ENCODE results near the gene ZSWIM3.

ZSWIM3 gene

DNA sequence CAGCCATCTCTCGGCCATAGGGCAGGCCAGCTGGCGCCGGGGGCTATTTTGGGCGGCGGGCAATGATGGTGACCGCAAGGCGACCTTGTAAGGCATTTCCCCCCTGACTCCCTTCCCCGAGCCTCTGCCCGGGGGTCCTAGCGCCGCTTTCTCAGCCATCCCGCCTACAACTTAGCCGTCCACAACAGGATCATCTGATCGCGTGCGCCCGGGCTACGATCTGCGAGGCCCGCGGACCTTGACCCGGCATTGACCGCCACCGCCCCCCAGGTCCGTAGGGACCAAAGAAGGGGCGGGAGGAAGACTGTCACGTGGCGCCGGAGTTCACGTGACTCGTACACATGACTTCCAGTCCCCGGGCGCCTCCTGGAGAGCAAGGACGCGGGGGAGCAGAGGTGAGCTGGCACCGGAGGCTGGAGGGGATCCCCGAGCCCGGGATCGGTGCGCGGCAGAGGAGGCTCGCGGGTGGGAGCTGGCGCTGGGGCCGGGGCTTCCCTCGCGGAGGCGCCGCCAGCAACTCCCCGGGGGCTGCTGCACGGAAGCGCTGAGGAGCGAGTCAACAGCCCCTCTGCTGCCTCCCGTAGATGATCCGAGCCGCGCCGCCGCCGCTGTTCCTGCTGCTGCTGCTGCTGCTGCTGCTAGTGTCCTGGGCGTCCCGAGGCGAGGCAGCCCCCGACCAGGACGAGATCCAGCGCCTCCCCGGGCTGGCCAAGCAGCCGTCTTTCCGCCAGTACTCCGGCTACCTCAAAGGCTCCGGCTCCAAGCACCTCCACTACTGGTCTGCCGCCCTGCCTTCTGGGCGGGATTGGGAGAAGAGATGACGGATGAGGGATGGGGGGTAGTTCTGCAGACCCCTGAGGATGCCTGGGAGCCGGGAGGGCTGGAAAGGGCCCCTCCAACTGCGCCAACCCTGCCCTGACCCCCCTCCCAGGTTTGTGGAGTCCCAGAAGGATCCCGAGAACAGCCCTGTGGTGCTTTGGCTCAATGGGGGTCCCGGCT, 33.9 kb downstream of the ZSWIM3 start, which contains the start of the genes CTSA and NEURL2:
Gene CTSA, plus strand, starts transcription at position 351 of the 999 bp plus-strand sequence. Its CDS starts 234 bp downstream, at position 585.
Gene NEURL2, minus strand, starts transcription at position 224 of the 999 bp plus-strand sequence. Its CDS starts 217 bp downstream, at position 7.
- 3% methylated on average over 78 of the region's 78 CpGs for WGBS, 2 experiments
- Histone ChIP-seq H3K36me3 (ENCODE audit: control insufficient read depth, insufficient read depth, low read length) (no peaks in the 10 kb centered on the region), H3K27me3 (ENCODE audit: control insufficient read depth, insufficient read depth, low read length, poor library complexity, severe bottlenecking) (peaks cover 14% of the 10 kb centered on the region), H3K9me3 (ENCODE audit: control insufficient read depth, low read length) (no peaks in the 10 kb centered on the region), H3K4me1 (ENCODE audit: control insufficient read depth, insufficient read depth, low read length) (peaks cover 20% of the 10 kb centered on the region), H3K27ac (ENCODE audit: insufficient read depth, low read depth, low read length, poor library complexity, severe bottlenecking) (no peak within 1 kb of the TSS), H3K4me3 (ENCODE audit: insufficient read depth, low read depth, low read length) (peak within 1 kb of the TSS; percentile 64)

DNA sequence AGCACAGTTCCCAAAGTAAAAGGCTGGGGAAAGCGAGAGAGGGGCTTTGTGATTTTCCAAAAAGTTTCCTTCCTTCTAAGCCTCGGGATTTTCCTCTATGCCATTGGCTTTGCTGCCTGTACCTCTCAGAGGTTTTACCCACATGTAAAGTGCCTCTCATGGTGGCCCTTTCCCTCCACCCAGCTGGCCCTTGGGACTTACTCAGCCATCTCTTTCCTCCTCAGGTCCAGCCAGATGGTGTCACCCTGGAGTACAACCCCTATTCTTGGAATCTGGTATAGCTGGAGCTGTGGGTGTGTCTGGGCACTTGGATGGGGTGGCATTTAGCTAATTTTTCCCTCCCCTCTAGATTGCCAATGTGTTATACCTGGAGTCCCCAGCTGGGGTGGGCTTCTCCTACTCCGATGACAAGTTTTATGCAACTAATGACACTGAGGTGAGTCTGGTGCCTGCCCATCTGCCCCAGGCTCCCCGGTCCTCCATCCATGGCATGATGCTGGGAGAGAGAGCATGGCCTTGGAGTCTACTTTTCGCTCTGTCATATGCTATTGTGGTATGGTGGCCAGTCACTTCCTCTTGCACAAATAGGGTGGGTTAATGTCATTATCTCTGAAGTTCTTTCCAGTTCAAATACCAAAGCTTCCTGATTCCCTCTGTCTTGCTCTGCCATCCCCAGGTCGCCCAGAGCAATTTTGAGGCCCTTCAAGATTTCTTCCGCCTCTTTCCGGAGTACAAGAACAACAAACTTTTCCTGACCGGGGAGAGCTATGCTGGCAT, 34.8 kb downstream of the ZSWIM3 start:
- H3K27ac ChIP-seq (ENCODE audit: insufficient read depth, low read depth, low read length, poor library complexity, severe bottlenecking) = no peak overlapping the region
- H3K9me3 ChIP-seq (ENCODE audit: control insufficient read depth, low read length) = no peaks in the 10 kb centered on the region
- H3K4me1 ChIP-seq (ENCODE audit: control insufficient read depth, insufficient read depth, low read length) = peaks cover 20% of the 10 kb centered on the region
- peaks cover 14% of the 10 kb centered on the region for H3K27me3 ChIP-seq (ENCODE audit: control insufficient read depth, insufficient read depth, low read length, poor library complexity, severe bottlenecking)
- H3K36me3 ChIP-seq (ENCODE audit: control insufficient read depth, insufficient read depth, low read length) = no peaks in the 10 kb centered on the region
- H3K4me3 ChIP-seq (ENCODE audit: insufficient read depth, low read depth, low read length) = peak overlapping the region; percentile 64
- WGBS, 2 experiments = 88 to 91% methylated on average over 9 of the region's 9 CpGs

DNA sequence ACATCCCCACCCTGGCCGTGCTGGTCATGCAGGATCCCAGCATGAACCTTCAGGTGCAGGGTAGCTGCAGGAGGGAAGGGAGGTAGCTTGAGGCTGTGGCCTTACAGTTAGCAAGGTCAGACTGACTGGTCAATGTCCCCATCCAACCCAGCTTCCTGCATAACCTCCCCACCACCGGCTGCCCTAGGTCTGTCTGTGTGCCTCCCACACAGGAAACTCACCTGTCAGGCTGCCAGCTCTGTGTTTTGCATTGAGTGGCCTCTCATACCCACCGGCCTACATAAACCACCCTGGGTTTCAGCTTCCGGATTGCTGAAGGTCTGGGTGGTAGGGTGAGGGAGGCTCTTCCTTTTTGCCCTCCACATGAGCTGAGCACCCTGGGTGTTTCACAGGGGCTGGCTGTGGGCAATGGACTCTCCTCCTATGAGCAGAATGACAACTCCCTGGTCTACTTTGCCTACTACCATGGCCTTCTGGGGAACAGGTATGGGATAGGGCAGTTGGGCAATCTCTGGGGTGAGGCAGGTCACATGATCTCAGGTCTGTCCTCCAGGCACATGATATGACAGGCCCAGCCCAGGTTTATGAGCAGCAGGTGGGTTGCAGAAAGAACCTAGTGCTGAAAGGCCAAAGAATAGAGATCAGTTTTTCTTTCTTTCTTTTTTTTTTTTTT, 35.5 kb downstream of the ZSWIM3 start:
- peaks cover 20% of the 10 kb centered on the region for H3K4me1 ChIP-seq (ENCODE audit: control insufficient read depth, insufficient read depth, low read length)
- H3K36me3 ChIP-seq (ENCODE audit: control insufficient read depth, insufficient read depth, low read length) = no peaks in the 10 kb centered on the region
- WGBS, 2 experiments = 95 to 98% methylated on average over 4 of the region's 4 CpGs
- no peaks in the 10 kb centered on the region for H3K9me3 ChIP-seq (ENCODE audit: control insufficient read depth, low read length)
- no peak overlapping the region for H3K4me3 ChIP-seq (ENCODE audit: insufficient read depth, low read depth, low read length)
- no peak overlapping the region for H3K27ac ChIP-seq (ENCODE audit: insufficient read depth, low read depth, low read length, poor library complexity, severe bottlenecking)
- peaks cover 14% of the 10 kb centered on the region for H3K27me3 ChIP-seq (ENCODE audit: control insufficient read depth, insufficient read depth, low read length, poor library complexity, severe bottlenecking)

DNA sequence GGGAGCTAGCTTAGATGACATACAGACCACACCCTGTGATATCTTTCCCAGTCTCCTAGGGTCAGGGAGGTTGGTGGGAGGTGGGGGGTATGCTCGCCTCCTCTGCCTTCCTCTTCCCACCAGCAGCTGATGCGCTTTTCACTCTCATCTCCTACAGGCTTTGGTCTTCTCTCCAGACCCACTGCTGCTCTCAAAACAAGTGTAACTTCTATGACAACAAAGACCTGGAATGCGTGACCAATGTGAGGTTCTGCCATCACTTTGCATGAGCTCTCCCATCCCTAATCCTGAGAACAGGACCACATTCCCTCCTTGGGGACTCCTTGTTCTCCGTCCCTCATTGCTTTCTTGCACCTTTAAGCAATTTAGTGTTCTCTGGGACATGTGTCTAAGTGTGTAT, 36.4 kb downstream of the ZSWIM3 start:
- Histone ChIP-seq H3K27me3 (ENCODE audit: control insufficient read depth, insufficient read depth, low read length, poor library complexity, severe bottlenecking) (peaks cover 14% of the 10 kb centered on the region), H3K36me3 (ENCODE audit: control insufficient read depth, insufficient read depth, low read length) (no peaks in the 10 kb centered on the region), H3K4me1 (ENCODE audit: control insufficient read depth, insufficient read depth, low read length) (peaks cover 20% of the 10 kb centered on the region), H3K4me3 (ENCODE audit: insufficient read depth, low read depth, low read length) (no peak overlapping the region), H3K9me3 (ENCODE audit: control insufficient read depth, low read length) (no peaks in the 10 kb centered on the region), H3K27ac (ENCODE audit: insufficient read depth, low read depth, low read length, poor library complexity, severe bottlenecking) (peak overlapping the region; percentile 72)
- 67 to 68% methylated on average over 4 of the region's 4 CpGs for WGBS, 2 experiments

DNA sequence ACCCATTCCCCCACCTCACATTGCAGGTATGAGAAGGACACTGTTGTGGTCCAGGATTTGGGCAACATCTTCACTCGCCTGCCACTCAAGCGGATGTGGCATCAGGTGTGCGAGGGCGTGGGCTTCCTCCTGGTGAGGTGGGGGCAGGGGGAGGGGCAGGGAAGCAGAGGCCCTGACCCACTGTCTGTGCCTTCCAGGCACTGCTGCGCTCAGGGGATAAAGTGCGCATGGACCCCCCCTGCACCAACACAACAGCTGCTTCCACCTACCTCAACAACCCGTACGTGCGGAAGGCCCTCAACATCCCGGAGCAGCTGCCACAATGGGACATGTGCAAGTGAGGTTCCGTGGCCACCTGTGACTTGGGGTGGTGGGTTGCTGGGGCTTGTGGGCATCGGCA, 37.4 kb downstream of the ZSWIM3 start:
- WGBS, 2 experiments = 95 to 98% methylated on average over 12 of the region's 12 CpGs
- no peaks in the 10 kb centered on the region for H3K9me3 ChIP-seq (ENCODE audit: control insufficient read depth, low read length)
- no peaks in the 10 kb centered on the region for H3K36me3 ChIP-seq (ENCODE audit: control insufficient read depth, insufficient read depth, low read length)
- peaks cover 13% of the 10 kb centered on the region for H3K27me3 ChIP-seq (ENCODE audit: control insufficient read depth, insufficient read depth, low read length, poor library complexity, severe bottlenecking)
- peaks cover 20% of the 10 kb centered on the region for H3K4me1 ChIP-seq (ENCODE audit: control insufficient read depth, insufficient read depth, low read length)
- H3K4me3 ChIP-seq (ENCODE audit: insufficient read depth, low read depth, low read length) = no peak overlapping the region
- H3K27ac ChIP-seq (ENCODE audit: insufficient read depth, low read depth, low read length, poor library complexity, severe bottlenecking) = no peak overlapping the region

DNA sequence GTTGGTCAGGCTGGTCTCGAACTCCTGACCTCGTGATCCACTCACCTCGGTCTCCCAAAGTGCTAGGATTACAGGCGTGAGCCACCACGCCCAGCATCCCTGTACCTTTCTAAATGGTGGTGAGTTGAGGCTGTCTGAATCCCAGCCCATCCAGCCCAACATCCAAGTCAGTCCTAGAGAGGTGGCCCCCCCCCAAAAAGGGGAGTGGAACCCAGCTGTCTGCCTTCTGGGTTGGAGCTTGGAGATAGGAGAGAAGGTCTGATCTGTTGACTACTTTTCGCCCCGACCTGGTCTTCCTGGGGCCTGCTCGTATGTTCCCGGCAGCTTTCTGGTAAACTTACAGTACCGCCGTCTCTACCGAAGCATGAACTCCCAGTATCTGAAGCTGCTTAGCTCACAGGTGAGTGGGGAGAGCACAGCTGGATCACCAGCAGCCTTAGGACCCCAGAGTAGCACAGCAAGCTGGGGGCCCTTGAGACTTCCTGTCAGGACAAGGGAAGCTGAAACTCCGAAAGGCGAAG, 39.3 kb downstream of the ZSWIM3 start:
- Histone ChIP-seq H3K4me3 (ENCODE audit: insufficient read depth, low read depth, low read length) (no peak overlapping the region), H3K27ac (ENCODE audit: insufficient read depth, low read depth, low read length, poor library complexity, severe bottlenecking) (no peak overlapping the region), H3K27me3 (ENCODE audit: control insufficient read depth, insufficient read depth, low read length, poor library complexity, severe bottlenecking) (no peaks in the 10 kb centered on the region), H3K36me3 (ENCODE audit: control insufficient read depth, insufficient read depth, low read length) (peaks cover 14% of the 10 kb centered on the region), H3K9me3 (ENCODE audit: control insufficient read depth, low read length) (no peaks in the 10 kb centered on the region), H3K4me1 (ENCODE audit: control insufficient read depth, insufficient read depth, low read length) (peaks cover 13% of the 10 kb centered on the region)
- WGBS, 2 experiments = 96 to 98% methylated on average over 14 of the region's 14 CpGs

DNA sequence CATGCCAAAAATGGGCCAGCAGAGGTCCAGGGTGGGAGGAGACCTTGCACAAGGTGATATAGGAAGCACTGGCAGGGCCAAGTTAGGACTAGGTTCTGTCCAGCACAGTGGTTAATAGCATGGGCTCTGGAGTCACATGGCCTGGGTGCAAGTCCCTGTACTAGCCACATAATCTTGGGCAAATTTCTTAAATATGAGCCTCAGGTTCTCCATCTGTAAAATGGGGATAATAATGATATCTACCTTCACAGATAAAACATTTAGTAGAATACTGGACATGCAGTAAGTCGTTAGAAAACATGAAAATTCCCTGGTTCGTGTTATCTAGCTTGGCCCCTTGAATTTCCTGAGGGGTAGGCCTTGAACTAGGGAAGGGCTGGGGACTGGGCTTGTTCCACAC, 39.9 kb downstream of the ZSWIM3 start:
- no peaks in the 10 kb centered on the region for H3K27me3 ChIP-seq (ENCODE audit: control insufficient read depth, insufficient read depth, low read length, poor library complexity, severe bottlenecking)
- H3K9me3 ChIP-seq (ENCODE audit: control insufficient read depth, low read length) = no peaks in the 10 kb centered on the region
- no peak overlapping the region for H3K4me3 ChIP-seq (ENCODE audit: insufficient read depth, low read depth, low read length)
- H3K27ac ChIP-seq (ENCODE audit: insufficient read depth, low read depth, low read length, poor library complexity, severe bottlenecking) = no peak overlapping the region
- WGBS, 2 experiments = 84 to 95% methylated on average over 2 of the region's 2 CpGs
- peaks cover 11% of the 10 kb centered on the region for H3K4me1 ChIP-seq (ENCODE audit: control insufficient read depth, insufficient read depth, low read length)
- H3K36me3 ChIP-seq (ENCODE audit: control insufficient read depth, insufficient read depth, low read length) = peaks cover 19% of the 10 kb centered on the region

DNA sequence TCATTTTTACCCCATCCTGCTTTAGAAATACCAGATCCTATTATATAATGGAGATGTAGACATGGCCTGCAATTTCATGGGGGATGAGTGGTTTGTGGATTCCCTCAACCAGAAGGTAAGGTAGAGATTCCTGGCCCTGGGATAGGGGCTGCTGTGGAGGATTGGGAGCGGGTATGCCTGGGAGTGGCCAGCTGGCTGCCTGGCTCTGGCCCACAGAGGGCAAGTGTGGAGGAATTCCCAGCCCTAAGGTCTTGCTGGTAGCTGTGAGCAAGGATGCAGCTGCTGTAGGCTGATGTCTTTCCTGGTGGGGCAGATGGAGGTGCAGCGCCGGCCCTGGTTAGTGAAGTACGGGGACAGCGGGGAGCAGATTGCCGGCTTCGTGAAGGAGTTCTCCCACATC, 40.3 kb downstream of the ZSWIM3 start:
- Histone ChIP-seq H3K4me1 (ENCODE audit: control insufficient read depth, insufficient read depth, low read length) (peaks cover 11% of the 10 kb centered on the region), H3K27me3 (ENCODE audit: control insufficient read depth, insufficient read depth, low read length, poor library complexity, severe bottlenecking) (no peaks in the 10 kb centered on the region), H3K36me3 (ENCODE audit: control insufficient read depth, insufficient read depth, low read length) (peaks cover 23% of the 10 kb centered on the region), H3K9me3 (ENCODE audit: control insufficient read depth, low read length) (no peaks in the 10 kb centered on the region), H3K27ac (ENCODE audit: insufficient read depth, low read depth, low read length, poor library complexity, severe bottlenecking) (no peak overlapping the region), H3K4me3 (ENCODE audit: insufficient read depth, low read depth, low read length) (no peak overlapping the region)
- WGBS, 2 experiments = 95 to 98% methylated on average over 7 of the region's 7 CpGs

DNA sequence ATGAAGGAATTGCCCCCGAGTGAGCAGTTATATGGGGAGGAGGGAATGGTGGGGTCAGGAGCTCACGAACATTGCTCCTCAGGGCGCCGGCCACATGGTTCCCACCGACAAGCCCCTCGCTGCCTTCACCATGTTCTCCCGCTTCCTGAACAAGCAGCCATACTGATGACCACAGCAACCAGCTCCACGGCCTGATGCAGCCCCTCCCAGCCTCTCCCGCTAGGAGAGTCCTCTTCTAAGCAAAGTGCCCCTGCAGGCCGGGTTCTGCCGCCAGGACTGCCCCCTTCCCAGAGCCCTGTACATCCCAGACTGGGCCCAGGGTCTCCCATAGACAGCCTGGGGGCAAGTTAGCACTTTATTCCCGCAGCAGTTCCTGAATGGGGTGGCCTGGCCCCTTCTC, 40.9 kb downstream of the ZSWIM3 start:
- no peak overlapping the region for H3K27ac ChIP-seq (ENCODE audit: insufficient read depth, low read depth, low read length, poor library complexity, severe bottlenecking)
- WGBS, 2 experiments = 90% methylated on average over 12 of the region's 12 CpGs
- no peaks in the 10 kb centered on the region for H3K27me3 ChIP-seq (ENCODE audit: control insufficient read depth, insufficient read depth, low read length, poor library complexity, severe bottlenecking)
- no peak overlapping the region for H3K4me3 ChIP-seq (ENCODE audit: insufficient read depth, low read depth, low read length)
- no peaks in the 10 kb centered on the region for H3K9me3 ChIP-seq (ENCODE audit: control insufficient read depth, low read length)
- H3K36me3 ChIP-seq (ENCODE audit: control insufficient read depth, insufficient read depth, low read length) = peaks cover 23% of the 10 kb centered on the region
- H3K4me1 ChIP-seq (ENCODE audit: control insufficient read depth, insufficient read depth, low read length) = peaks cover 11% of the 10 kb centered on the region

Data from ectodermal cell (in vitro differentiated cells).